Stimulated activated naive CD8-positive, alpha-beta T cell treated with anti-CD3 and anti-CD28 coated beads, Interleukin-15, amount 100 ng/mL, for 72 hours (primary cell): Measurements from ENCODE around the gene RNU6-1.

Experiments
- ATAC-seq: fragments of 150-1000 bp; cut with Tn5 transposase; 2 replicates; pipeline ENCODE4 v1.10.0; 2021; ENCODE audit warnings: mild to moderate bottlenecking, moderate library complexity
- DNase-seq, 2 donors: peaks; one replicate each; pipeline ENCODE4 v3.0.0; 2021 to 2022
- H3K27ac Mint-ChIP-seq, 2 donors: one replicate each; pipeline ENCODE4 v1.8.0; 2022; ENCODE audit warnings: mild to moderate bottlenecking in 2 of 2, mixed read lengths in 2 of 2, moderate library complexity in 2 of 2
- H3K27me3 Mint-ChIP-seq: one replicate; pipeline ENCODE4 v1.8.0; 2022; ENCODE audit warnings: mixed read lengths
- H3K4me1 Mint-ChIP-seq: one replicate; pipeline ENCODE4 v1.8.0; 2022; ENCODE audit warnings: mild to moderate bottlenecking, mixed read lengths
- H3K4me3 Mint-ChIP-seq, 2 donors: one replicate each; pipeline ENCODE4 v1.8.0; 2022; ENCODE audit warnings: mild to moderate bottlenecking in 2 of 2, mixed read lengths in 2 of 2, moderate library complexity in 1 of 2
- H3K9me3 Mint-ChIP-seq, 2 donors: one replicate each; pipeline ENCODE4 v1.8.0; 2022; ENCODE audit warnings: mixed read lengths in 2 of 2

The RNU6-1 gene

DNA sequence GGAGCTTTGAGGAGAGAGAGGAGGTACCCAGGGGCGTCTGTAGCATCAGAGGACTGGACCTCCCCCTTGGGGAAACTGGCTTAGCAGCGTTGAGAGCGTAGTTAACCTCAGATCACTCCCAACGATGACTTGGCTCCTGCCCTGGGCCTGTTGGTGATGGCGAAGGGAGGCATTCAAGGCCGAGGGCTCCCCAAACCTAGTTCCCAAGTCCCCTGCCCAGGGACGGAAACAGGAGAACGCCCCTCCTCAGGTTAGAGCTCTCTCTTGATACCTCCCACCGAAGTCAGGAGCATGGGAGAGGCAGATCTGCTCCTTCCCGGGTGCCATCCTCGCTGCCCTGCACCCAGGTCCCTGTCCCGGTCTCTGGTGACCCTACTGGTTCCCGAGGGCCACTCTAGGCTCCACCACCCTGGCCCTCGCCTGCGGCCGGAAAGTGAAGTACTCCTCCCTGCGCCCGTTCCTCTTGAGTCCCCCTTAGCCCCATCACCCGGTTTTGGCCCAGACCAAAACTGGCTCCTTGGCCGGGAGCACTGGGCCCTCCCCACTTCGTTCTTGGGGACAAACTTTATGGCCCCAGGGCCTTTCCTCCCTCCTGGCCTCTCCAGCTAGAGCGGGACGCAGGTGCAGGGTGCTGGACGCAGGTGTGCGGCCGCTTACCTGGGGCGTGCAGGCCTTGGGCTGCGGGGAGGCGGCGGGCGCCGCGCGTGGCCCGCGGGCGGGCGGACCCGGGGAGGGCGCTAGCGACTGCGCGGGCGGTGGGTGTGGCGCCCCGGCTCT, 17.1 kb downstream of the RNU6-1 start:
- Mint-ChIP-seq H3K27me3 (peaks cover 91% of the 10 kb centered on the region), H3K4me3 (peak overlapping the region; percentile 29 to 34), H3K9me3 (no peaks in the 10 kb centered on the region), H3K27ac (no peak overlapping the region), H3K4me1 (peaks cover 61% of the 10 kb centered on the region)
- DNase-seq: peak in 1 of 2 donors; percentile 21
- no peak for ATAC-seq

- ATAC-seq (no peak), DNase-seq (no peak)
- no peaks in the 10 kb centered on the region for H3K9me3 Mint-ChIP-seq
- H3K27me3 Mint-ChIP-seq: peaks cover 97% of the 10 kb centered on the region
- no peak overlapping the region for H3K27ac Mint-ChIP-seq
- peak overlapping the region; percentile 34 to 72 for H3K4me3 Mint-ChIP-seq
- peaks cover 61% of the 10 kb centered on the region for H3K4me1 Mint-ChIP-seq
Measured at GRCh38 chr15:67821784-67822440, 17.9 kb downstream of the RNU6-1 start.

DNA sequence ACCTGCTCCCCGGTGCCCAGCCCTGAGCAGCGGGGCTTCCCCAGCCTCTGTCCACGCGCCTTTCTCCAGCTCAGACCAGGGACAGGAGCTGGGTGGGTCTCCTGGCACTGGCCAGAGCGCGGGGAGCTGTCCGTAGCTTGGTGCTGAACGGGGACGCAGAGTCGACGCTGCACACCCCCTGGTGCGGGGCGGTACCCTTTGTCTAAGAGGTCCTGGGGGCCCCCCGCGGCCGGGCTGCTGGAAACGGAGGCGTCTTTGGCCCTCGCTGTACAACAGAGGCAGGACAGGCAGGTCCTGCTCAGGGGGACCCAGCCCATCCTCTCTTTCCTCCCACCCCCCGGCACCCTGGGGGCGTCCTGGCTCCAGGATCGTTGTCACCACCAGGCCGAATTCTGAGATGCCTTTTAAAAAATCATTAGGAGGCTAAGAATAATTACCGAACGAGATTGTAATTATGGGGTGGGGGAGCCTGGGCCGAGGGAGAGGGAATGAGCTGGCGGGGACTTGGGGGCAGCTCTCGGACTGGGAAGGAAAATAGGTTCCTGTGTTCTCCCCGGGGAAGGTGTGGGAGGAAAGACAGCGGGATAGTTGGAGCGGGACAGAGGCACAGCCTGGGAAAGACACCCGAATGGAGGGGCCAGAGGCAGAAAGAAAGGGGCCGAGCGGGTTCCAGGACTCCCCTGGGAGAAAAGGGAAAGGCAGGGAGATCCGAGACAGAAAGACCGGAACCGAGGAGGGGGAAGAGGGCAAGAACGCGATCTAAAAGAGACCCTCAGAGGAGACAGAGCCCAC, 18.7 kb downstream of the RNU6-1 start:
- peak overlapping the region; percentile 16 to 32 for H3K27ac Mint-ChIP-seq
- peak; percentile 58 for ATAC-seq
- DNase-seq: peak in 1 of 2 donors; percentile 35
- no peaks in the 10 kb centered on the region for H3K9me3 Mint-ChIP-seq
- peaks cover 91% of the 10 kb centered on the region for H3K27me3 Mint-ChIP-seq
- peak overlapping the region in 1 of 2 donors; percentile 72 for H3K4me3 Mint-ChIP-seq
- peaks cover 57% of the 10 kb centered on the region for H3K4me1 Mint-ChIP-seq

DNA sequence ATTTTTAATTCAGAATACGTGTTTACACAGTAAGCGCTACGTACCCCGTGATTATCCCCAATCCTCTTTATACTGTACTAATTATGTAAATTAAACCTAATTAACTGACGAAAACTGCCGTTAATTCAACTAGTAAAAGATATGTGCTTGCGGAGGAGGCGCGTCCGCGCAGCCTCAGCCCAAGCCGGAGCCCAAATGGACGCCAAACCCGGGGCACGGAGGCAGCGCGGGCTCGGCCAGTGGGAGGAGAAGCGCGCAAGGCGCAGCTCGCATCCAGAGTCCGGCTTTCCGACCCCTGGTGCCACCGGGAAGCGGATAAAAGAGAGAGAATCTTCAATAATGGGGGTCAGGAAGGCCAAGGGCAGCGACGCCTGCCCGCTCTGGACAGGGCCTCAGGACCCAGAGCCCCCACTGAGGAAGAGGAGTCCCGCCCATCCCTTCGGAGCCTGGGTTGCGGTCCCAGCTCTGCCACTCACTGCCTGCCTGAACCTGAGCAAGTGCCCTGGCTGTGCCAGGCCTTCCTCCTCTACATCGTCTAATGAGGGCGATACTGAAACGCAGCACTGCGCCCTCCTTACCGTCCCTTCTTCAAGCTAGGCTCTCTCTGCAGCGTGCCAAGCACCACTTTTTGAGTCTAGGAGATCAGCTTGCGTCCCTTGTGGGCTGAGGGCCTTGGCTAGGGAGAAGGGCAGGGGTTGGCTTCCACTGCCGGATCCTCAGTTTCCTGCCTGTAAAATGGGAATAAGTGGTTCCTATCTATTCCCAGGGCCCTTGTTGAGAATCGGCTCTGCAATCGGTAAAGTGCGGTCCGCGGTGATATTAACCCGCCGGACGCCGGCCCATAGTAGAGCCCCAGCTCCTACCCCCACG, 19.5 kb downstream of the RNU6-1 start:
- Mint-ChIP-seq H3K27ac (no peak overlapping the region), H3K9me3 (no peaks in the 10 kb centered on the region)
- peak; percentile 33 for ATAC-seq

GRCh38 chr15:67819636-67820035, 20.2 kb downstream of the RNU6-1 start:
- Mint-ChIP-seq H3K9me3 (no peaks in the 10 kb centered on the region), H3K27ac (no peak overlapping the region), H3K4me3 (no peak overlapping the region), H3K27me3 (peaks cover 76% of the 10 kb centered on the region), H3K4me1 (peaks cover 45% of the 10 kb centered on the region)
- no peak for DNase-seq
- ATAC-seq: no peak

More for the DNA sequence above, 19.5 kb downstream of the RNU6-1 start:
- H3K4me3 Mint-ChIP-seq: peak overlapping the region in 1 of 2 donors; percentile 40
- no peak for DNase-seq
- peaks cover 83% of the 10 kb centered on the region for H3K27me3 Mint-ChIP-seq
- peaks cover 48% of the 10 kb centered on the region for H3K4me1 Mint-ChIP-seq

DNA sequence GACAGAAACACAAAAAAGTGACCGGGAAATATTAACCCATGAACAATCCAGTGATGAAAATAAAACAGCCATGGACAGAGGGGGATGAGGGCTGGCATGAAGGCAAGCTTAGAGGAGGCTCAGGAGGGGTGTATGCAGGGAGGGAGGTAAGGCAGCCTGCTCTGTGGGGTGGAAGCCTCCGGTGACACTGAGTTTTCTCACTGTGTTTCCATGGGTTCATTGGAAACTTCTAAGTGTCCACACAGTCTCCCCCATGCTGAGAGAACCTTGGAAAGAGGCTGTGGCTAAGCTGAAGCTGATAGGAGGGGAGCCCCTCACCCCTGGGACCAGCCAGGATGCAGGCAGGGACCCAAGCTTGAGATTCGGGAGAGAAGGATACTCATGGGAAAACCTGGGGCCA, 21.4 kb downstream of the RNU6-1 start:
- DNase-seq (no peak), ATAC-seq (no peak)
- H3K4me3 Mint-ChIP-seq: no peak overlapping the region
- H3K27ac Mint-ChIP-seq: no peak overlapping the region
- no peaks in the 10 kb centered on the region for H3K9me3 Mint-ChIP-seq
- peaks cover 33% of the 10 kb centered on the region for H3K4me1 Mint-ChIP-seq
- peaks cover 64% of the 10 kb centered on the region for H3K27me3 Mint-ChIP-seq

DNA sequence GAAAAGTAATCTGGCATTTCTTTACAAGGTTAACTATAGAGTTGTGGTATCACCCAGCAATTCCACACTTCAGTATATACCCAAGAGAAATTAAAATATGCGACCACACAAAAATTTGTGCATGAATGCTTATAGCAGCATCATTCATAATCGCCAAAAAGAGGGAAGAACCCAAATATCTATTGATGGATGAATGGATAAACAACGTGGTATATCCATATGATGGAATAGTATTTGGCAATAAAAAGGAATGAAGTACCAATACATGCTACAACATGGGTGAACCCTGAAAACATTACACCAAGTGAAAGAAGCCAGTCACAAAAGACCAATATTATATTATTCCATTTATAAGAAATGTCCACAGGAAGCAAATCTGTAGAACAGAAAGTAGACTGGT, 23.2 kb downstream of the RNU6-1 start:
- Mint-ChIP-seq H3K4me3 (no peak overlapping the region), H3K9me3 (no peaks in the 10 kb centered on the region), H3K4me1 (peaks cover 22% of the 10 kb centered on the region), H3K27ac (no peak overlapping the region), H3K27me3 (peaks cover 46% of the 10 kb centered on the region)
- ATAC-seq (no peak), DNase-seq (no peak)

GRCh38 chr15:67815036-67815592, 24.7 kb downstream of the RNU6-1 start:
- no peak overlapping the region for H3K27ac Mint-ChIP-seq
- peaks cover 7% of the 10 kb centered on the region for H3K4me1 Mint-ChIP-seq
- H3K27me3 Mint-ChIP-seq: peaks cover 31% of the 10 kb centered on the region
- H3K4me3 Mint-ChIP-seq: no peak overlapping the region
- ATAC-seq (no peak), DNase-seq (peak in 1 of 2 donors; percentile 3)
- H3K9me3 Mint-ChIP-seq: no peaks in the 10 kb centered on the region

- H3K4me1 Mint-ChIP-seq: peaks cover 4% of the 10 kb centered on the region
- no peaks in the 10 kb centered on the region for H3K9me3 Mint-ChIP-seq
- no peak for DNase-seq
- ATAC-seq: no peak
- no peak overlapping the region for H3K4me3 Mint-ChIP-seq
- no peak overlapping the region for H3K27ac Mint-ChIP-seq
- H3K27me3 Mint-ChIP-seq: peaks cover 11% of the 10 kb centered on the region
Measured at GRCh38 chr15:67813104-67813634, 26.7 kb downstream of the RNU6-1 start.

DNA sequence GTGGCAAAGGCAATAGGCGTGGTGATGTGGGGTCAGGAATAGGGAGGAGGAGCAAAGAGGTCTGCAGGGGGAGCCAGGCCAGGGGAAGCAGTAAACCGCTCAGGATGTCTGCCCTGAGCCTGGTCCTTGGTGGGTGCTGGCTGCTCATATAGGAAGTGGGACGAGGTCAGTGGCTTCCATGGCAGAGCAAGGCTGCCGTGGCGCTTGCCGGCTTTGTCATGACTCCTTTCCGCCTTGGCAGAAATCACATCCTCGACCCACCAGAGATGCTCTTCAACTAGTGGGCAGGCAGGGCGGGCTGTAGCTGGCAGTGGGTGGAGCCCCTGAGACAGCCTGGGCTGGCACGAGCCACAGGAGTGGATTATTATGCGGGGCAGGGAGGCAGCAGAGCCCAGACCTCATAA, 27.6 kb downstream of the RNU6-1 start:
- no peaks in the 10 kb centered on the region for H3K9me3 Mint-ChIP-seq
- no peak overlapping the region for H3K4me3 Mint-ChIP-seq
- H3K4me1 Mint-ChIP-seq: peaks cover 4% of the 10 kb centered on the region
- H3K27me3 Mint-ChIP-seq: peaks cover 2% of the 10 kb centered on the region
- ATAC-seq: no peak
- DNase-seq: no peak
- H3K27ac Mint-ChIP-seq: no peak overlapping the region

DNA sequence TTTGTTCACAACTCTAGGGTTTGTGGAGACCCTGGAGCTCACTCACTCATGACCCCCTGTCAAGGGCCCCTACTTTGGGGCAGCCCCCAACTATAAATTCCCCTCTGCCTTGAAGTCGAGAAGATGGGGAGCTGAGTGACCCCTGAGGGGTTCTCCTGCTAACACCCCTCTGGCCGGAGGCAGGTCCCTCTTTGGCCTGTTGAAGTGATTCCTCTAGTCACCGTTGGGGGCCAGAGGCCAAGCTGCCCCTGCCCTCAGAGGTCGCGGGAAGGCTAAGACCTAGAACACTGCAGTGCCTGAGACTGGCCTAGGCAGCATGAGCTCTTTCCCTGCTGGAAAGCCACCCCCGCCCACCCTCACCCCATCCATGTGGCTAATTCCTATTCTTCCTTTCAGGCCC, 30.0 kb downstream of the RNU6-1 start:
- no peaks in the 10 kb centered on the region for H3K9me3 Mint-ChIP-seq
- H3K4me3 Mint-ChIP-seq: no peak overlapping the region
- ATAC-seq (no peak), DNase-seq (no peak)
- peaks cover 11% of the 10 kb centered on the region for H3K4me1 Mint-ChIP-seq
- no peaks in the 10 kb centered on the region for H3K27me3 Mint-ChIP-seq
- H3K27ac Mint-ChIP-seq: no peak overlapping the region

DNA sequence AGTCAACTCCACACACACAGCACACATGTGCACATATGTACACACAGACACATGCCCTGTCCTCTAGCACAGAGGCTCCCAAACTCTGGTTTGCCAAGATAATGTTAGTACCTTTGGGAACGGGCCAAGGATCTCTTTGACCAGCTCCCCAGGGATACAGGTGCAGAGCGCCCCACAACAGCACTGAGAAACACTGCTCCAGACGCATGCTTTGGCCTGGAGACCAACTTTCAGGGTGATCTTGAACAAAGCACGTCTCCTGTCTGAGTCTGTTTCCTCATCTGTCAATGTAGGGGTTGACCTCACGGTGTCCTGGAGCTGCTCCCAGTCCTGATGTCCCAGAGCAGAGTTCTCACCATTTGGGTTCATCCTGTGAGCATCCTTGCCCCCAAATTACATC, 30.4 kb downstream of the RNU6-1 start:
- H3K27me3 Mint-ChIP-seq: no peaks in the 10 kb centered on the region
- no peak for ATAC-seq
- no peak overlapping the region for H3K4me3 Mint-ChIP-seq
- H3K27ac Mint-ChIP-seq: no peak overlapping the region
- H3K9me3 Mint-ChIP-seq: no peaks in the 10 kb centered on the region
- DNase-seq: no peak
- peaks cover 11% of the 10 kb centered on the region for H3K4me1 Mint-ChIP-seq

- no peak overlapping the region for H3K27ac Mint-ChIP-seq
- H3K9me3 Mint-ChIP-seq: no peaks in the 10 kb centered on the region
- DNase-seq (no peak), ATAC-seq (no peak)
- peaks cover 11% of the 10 kb centered on the region for H3K4me1 Mint-ChIP-seq
- no peaks in the 10 kb centered on the region for H3K27me3 Mint-ChIP-seq
- no peak overlapping the region for H3K4me3 Mint-ChIP-seq
Measured at GRCh38 chr15:67808821-67809220, 31.0 kb downstream of the RNU6-1 start.

GRCh38 chr15:67807836-67808235, 32.0 kb downstream of the RNU6-1 start:
- ATAC-seq: no peak
- Mint-ChIP-seq H3K27ac (no peak overlapping the region), H3K9me3 (no peaks in the 10 kb centered on the region), H3K4me1 (peaks cover 11% of the 10 kb centered on the region), H3K4me3 (no peak overlapping the region), H3K27me3 (no peaks in the 10 kb centered on the region)
- DNase-seq: no peak
